Astrocyte of the cerebellum (primary cell): ENCODE measurements around the gene MPC1L.

Experiments
- DNase-seq: peaks from one replicate; pipeline ENCODE4 v3.0.0-alpha.2; 2011; ENCODE audit warnings: low read depth
- H3K4me3 ChIP-seq: 2 replicates; pipeline ENCODE4 v1.5.1; 2011; ENCODE audit warnings: mild to moderate bottlenecking, low read depth, low read length, moderate library complexity
- in situ Hi-C: cut with HindIII; loops from 2 replicates; pipeline ENCODE4 v1.10.0; 2017; ENCODE audit warnings: low sequenced_read_pairs
- TF ChIP-seq, protein P1 (sequence below): IDR thresholded peaks from 2 replicates; pipeline ENCODE4 v1.5.1; 2012; ENCODE audit warnings: low read length, low read depth, moderate library complexity, mild to moderate bottlenecking; ENCODE audit errors: missing control alignments

MPC1L gene

DNA sequence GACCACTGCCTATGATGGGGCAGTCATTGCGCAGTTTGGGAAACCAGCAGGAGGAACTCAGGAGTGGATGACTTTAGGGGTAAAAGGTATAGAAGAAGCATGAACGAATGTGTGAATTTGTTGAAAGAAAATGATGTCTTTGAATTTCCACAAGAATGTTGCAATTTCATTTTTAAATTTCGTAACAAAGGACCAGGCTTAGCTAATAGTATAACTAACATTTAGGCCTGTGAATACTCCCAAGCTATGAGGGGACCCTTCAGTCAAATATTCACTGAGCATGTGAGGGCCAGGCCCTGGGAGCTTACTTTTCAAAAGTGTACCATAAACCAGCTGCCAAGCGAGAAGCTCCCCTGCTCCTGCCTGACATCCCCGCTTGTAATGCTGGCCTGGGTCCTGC is 5.3 kb downstream of the MPC1L start:
- in situ Hi-C loops, result no loop called here
- no peak overlapping the region for H3K4me3 ChIP-seq
- no peak for DNase-seq
- TF ChIP-seq, protein P1, sequence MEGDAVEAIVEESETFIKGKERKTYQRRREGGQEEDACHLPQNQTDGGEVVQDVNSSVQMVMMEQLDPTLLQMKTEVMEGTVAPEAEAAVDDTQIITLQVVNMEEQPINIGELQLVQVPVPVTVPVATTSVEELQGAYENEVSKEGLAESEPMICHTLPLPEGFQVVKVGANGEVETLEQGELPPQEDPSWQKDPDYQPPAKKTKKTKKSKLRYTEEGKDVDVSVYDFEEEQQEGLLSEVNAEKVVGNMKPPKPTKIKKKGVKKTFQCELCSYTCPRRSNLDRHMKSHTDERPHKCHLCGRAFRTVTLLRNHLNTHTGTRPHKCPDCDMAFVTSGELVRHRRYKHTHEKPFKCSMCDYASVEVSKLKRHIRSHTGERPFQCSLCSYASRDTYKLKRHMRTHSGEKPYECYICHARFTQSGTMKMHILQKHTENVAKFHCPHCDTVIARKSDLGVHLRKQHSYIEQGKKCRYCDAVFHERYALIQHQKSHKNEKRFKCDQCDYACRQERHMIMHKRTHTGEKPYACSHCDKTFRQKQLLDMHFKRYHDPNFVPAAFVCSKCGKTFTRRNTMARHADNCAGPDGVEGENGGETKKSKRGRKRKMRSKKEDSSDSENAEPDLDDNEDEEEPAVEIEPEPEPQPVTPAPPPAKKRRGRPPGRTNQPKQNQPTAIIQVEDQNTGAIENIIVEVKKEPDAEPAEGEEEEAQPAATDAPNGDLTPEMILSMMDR, result no peak

DNA sequence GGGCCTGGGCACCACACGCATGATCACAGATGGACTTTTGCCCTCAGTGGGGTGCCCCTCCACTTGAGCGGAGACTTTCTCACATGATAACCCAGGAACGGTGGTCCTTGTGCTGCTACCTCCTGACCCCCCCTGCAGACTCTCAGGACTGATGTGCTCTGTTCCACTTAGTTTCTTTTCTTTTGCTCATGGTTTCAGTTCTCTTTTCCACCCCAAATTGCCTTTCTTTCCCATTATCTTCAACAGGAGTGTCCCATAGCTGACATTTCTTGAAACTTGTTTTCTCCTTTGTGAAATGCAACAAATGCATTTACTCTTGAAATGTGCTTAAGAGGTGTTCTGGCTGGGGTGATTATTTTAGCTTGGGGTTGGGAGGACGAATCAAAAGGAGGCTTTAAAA is 9.0 kb downstream of the MPC1L start:
- no peak overlapping the region for H3K4me3 ChIP-seq
- no peak for DNase-seq
- TF ChIP-seq, protein P1, result no peak
- in situ Hi-C loops, result no loop called here

DNA sequence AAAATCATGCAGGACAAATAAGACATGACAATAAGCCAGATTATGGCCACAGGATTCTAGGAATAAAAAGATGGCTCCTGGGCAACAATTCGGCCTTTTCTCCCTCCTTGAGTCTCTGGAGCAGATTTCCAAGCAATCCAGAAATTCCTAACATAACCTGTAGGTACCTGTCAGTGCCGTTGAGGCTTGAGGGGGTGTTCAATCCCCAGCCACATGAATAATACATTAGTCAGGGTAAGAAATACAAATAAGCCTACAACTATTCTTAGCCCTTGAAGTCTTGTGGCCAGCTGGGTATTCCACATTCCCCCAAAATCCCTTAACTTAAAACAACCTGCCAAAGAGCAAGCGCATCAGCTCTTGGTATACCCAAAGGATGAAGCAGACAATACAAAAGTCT is 14.5 kb downstream of the MPC1L start:
- TF ChIP-seq, protein P1, result no peak
- DNase-seq, result no peak
- in situ Hi-C loops, result no loop called here
- H3K4me3 ChIP-seq, result no peak overlapping the region

DNA sequence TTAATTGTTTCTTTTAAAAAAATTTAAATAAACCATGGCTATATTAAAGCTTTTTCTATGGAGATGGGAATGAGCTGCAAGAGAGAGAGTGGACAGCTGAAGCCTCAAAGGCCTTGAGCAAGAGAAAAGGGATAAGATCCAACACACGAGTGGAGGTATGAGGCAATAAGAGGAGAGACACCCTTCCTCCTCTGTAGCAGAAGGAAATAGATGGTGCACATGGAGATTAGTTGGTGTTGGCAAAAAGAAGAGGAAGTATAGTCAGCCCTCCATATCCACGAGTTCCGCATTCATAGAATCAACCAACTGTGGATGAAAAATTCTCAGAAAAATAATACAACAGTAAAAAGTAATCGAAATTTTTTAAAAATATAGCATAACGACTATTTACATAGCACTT is 20.9 kb downstream of the MPC1L start:
- no peak for DNase-seq
- no peak overlapping the region for H3K4me3 ChIP-seq
- in situ Hi-C loops, result no loop called here
- TF ChIP-seq, protein P1, result no peak

DNA sequence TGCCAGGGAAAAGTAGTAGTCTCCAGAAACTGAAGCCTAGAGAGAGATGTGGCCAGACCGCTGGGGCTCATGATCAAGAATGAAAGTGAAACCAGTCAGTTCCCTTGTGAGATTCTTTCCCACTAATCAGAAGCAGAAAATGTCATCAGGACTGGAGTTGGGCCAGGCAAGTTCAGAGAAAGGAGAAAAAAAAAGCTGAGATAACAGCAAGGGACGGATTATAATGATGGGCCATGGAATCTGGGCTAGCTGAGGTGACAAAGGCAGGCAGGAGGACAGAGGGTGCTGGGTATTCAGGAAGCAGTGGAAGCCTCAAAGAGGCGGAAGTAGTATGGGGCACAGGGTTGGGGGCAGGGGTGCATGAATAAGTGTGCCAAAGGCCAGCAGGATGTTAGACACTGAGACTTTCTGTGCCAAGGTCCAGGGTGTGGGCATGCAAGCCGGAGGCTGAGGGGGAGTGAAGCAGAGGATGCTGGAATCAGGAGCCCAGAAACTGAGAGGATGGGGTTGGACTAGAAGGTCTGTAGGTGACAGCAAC is 21.7 kb downstream of the MPC1L start:
- DNase-seq, result peak; percentile 47
- peak overlapping the region; percentile 25 for H3K4me3 ChIP-seq
- TF ChIP-seq, protein P1, result no peak
- in situ Hi-C loops, result no loop called here

DNA sequence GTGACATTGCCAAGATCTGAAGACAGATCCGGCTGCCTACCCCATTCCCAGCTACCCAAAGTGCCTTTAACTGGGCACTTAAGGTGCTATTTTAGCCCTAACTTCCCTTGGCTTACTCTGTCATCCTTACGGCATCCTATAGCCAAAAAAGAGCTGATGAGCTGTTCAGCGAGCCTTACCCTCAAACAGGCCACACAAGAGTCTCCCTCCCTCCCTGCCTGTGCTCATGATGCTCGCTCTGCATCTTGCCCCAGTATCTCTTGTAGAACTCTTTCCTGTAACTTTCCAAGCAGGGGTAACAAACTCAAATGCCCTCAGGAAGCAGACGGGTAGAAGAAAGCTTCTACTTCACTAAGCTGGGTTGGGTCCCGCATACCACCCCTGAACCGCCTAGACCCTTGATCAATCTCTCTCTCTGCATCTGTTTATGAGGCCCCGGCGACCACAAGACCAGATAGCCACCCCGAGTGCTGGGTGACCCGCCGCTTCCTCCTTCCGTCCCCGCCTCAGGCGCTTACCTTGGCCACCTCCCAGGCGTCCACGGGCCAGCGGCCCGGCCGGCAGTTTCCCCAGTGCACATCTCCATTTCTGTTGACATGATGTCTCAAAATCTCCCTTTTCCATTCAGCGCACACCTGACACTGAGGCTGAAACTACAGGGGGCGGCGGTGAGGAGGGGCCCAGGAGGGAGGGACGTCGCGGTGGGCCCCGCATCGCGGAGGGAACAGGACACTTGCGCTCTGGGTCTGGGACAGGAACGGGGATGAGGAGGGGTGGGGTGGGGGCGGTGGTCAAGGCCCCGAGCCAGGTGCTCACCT is 23.5 kb downstream of the MPC1L start:
- H3K4me3 ChIP-seq, result peak overlapping the region; percentile 66
- TF ChIP-seq, protein P1, result no peak
- in situ Hi-C loops, result no loop called here
- DNase-seq, result no peak
